NCI-H748 treated with DMSO at 0.1 percent for 48 hours (cell line): ENCODE measurements around the gene QKI.
"Not testable (repeated sequence)": the region's sequence is repeated elsewhere in the genome, so short reads cannot be mapped to it uniquely, and the experiment has no call there.

ENCODE experiments used
- DNase-seq: peaks from one replicate; lab custom pipeline; 2025; lab: John Stamatoyannopoulos, UW

QKI gene

DNA sequence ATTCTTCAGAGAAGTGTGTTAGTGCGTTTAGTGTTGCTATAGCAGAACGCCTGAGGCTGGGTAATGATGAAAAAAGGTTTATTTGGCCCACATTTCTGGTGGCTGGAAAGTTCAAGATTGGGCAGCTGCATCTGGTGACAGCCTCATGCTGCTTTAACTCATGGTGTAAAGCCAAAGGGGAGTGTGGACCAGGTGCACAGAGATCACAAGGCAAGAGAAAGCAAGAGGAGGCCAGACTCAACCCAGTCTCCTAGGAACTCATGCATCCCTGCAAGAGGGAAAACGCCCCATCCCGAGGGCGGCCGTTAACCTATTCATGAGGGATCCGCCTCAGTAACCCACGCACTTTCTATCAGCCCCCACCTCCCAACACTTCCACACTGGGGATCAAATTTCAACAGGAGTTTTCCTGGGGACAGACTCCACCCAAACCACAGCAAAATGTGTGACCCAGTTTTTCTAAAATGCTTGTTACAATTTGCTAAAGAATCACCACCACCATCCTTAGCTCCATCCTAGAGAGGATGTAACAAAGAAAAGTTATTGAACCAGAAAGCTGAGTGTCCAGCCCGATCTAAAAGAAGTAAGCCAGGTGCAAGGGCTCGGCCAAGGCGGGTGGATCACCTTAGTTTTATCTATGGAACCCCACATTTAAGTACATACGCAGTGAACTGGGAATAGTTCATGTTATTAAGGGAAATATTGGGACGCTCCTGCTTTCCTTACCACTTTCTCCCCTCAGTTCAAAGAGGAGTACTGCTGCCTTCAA is 164.8 kb downstream of the QKI start:
- DNase-seq: peak; percentile 18

DNA sequence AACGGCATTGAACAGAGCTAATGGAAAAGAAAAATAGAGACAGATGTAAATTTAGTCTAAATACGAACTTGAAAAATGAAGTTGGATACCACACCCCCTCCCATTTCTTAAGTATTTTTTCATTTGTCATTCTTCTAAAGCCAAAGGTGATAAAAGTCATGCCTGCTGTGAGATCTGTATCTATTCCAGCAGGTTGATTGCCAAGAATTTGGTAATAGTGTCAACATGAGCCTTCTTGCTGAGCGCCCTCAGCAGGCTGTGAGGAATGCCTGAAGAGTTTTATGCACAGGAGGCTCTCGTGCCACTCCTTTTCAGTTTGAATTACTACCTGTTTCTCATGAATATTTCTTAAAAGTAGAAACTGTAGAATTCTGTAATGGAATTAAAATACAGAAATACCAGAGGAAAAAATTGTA is 165.4 kb downstream of the QKI start:
- no peak for DNase-seq

DNA sequence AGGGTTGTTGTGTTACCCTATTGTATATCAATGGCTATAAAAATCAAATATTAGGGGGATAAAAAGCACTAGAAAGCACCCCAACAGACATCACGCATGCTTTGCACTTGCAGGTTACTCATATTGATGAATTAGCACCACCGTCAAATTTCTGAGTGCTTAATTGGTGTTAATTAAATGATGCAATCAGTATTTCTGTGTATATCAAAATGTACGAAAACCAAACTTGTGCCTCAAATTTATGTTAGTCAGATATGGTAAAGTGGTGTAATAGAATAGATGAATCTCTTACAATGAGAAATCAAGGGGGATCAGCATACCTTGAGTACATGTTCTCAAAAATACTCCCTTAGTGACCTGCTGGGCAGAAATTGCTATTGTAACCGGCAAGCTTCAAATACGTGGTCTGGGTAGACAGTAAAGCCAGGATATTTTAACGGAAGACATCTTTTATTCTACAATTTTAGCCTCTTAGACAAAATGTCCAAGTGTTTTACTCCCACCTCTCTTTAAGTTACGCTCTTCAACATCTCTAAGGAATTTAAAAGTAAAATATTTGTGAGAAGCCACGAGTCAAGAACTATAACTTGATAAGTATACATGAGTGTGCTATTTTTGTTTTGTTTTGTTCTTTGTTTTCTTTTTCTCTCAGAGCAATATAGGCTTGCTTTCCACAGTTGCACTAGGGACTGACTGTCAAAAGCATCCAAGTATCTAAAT is 166.0 kb downstream of the QKI start:
- DNase-seq: no peak

DNA sequence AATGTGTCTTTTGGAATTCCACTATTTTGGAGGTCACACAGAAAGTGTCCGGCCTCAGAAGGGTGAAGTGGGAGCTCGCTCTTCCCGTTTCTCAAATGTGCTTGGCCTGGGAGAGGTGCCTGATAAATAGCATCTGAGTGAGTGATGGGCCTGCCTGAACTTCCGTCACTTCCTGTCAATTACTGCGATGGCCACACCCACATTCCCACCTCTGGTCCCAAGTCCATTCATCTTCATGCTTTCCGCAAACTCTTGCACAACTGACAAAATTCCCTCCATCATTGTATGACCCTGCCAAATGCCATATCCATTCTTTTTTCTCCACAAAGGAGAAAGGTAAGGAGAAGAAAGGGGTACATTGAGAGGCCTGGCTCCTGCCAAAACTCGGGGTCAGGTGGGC is 169.0 kb downstream of the QKI start:
- DNase-seq: no peak

DNA sequence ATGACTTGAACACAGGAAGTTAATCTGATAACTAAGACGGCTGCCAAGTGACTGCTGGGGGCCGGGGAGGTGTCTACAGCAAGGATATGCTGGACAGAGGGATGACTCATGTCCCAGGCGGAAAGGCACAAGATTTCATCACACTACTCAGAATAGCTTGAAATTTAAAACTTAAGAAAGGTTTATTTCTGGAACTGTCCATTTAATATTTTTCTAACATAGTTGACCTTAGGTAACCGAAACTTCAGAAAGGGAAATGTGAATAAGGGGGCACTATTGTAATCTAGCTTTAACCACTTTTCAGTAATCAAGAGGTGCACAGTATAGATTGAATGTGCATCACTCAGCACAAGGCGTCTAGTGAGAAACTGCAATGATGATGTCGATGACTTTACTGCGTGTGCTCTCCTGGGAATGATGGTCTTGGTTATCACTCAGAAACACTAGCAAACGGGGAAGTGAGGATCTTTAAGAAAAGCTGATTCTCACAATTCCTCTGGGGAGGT is 171.5 kb downstream of the QKI start:
- no peak for DNase-seq

DNA sequence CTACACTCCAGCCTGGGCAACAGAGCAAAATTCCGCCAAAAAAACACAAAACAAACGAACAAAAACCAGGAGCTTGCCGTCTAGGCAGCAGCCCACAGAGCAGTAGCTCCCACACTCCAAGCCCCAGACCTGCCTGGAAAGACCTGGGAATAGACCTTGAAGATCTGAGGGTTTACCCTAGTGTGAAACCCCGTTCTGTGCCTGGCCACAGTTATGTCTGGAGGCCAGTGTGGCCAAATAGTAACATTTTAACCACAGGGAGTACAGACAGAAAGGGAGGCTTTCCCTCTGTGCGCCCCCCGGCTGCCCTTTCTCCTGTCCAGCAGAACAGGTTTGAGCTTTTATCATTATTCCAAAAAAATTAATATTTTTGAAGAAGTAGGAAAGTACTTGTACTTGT is 172.4 kb downstream of the QKI start:
- DNase-seq: no peak

DNA sequence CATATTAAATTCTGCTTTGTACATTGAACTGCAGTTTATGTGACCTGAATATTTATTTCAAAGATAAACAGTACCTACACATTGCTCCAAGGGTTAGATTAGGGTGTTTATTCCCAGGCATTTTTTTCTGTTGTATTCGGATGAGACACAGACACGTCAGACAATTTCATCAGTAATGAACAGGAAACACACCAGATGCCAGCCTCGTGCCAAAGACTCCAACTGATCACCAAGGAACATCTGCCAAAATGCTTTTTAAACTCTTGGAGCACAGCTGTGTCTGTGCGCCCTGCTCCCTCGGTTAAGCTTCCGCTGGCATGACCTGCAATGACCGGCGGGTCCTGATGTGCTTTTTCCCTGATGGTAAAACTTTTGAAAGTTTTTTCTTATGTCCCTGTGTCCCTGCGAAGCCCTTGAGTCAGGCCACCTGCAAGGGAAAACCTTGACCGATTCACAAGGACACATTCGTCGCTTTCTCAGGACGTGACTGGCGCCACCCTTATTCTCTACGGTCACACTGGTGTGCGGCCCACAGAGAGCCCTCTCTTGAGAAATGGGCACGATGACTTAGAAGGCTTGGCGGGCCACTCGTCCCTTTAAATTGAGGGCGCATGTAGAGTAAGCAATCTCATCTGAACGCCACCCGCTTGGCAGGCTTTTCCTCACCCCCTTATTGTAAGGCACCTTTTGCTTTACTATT is 173.9 kb downstream of the QKI start:
- no peak for DNase-seq

DNA sequence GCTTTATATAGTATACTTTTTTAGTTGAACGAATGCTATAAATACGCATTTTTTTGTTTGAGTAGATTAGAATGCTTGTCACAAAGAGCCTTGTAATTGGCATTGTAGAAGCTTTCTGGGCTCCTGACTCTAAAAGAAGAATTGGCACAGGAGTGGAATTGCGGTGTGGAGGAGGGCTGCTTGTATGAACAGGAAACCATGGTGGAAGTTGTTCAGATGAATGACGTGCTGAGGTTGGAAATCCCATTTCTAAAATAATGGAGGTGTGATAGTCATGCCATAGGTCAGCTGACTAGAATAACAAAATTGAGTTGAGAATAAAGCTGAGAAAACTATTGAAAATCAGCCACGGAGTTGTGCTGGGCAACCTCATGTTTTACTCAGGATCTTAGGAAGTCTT is 174.9 kb downstream of the QKI start:
- no peak for DNase-seq

DNA sequence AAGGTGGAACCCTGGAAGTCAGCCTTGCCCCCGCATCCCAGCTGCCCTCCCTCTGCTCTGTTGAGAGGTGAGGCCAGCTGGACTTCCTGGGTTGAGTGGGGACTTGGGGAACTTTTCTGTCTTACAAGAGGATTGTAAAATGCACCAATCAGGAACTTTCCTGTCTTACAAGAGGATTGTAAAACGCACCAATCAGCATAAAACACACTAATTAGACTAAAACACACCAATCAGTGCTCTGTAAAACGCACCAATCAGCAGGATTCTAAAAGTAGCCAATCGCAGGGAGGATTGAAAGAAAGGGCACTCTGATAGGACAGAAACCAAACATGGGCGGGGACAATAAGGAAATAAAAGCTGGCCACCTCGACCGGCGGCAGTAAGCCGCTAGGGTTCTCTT is 175.6 kb downstream of the QKI start:
- DNase-seq: not testable (repeated sequence)

DNA sequence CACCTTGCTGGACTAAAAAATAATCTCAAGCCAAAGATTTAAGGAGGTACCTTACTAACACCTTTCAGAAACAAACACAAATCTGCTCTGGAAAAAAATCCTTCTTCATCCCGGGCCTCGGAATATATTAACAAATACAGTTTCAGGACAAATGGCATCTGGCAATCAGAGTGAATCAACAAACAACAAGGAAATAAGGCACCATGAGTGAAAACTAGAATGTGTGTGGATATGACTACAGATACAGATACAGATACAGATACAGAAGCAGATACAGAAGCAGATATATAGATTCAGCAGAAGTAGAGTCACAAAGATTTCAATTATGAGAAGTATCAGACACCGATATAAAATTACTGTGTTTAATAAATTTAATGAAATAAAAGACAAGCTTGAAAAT is 178.4 kb downstream of the QKI start:
- no peak for DNase-seq

DNA sequence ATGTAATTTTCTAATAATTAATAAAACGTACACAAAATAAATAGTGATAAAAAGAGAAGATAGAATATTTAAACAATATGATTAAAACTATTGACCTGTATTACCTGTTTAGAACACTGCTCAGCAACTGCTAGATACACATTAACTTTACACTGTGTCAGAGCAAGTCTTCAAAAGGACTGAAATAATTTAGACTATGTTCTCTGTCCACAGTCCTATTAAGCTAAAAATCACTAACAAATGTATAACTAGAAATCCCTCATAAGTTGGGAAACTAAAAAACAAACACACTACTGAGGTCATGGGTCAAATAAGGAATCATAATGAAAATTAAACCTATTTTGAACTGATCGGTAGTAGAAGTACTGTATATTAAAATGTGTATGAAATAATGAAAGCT is 181.7 kb downstream of the QKI start:
- DNase-seq: no peak

DNA sequence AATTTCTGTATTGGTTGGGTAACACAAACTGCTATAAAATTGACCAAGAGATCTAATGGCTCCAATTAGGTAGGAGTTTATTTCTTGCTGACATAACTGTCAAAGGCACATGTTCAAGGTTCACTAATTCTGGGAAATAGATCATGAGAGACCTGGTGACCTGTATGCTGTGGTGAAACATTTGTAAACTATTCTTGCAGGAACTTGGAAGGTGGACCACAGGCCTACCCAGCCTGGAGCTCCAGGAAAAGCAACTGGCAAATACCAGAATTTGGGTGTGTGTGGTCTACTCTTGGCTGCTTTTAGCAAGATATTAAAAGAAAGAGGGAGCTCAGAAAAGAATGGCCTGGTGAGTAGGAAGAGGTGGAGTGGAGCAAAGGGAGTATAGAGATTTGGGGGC is 184.6 kb downstream of the QKI start:
- no peak for DNase-seq

DNA sequence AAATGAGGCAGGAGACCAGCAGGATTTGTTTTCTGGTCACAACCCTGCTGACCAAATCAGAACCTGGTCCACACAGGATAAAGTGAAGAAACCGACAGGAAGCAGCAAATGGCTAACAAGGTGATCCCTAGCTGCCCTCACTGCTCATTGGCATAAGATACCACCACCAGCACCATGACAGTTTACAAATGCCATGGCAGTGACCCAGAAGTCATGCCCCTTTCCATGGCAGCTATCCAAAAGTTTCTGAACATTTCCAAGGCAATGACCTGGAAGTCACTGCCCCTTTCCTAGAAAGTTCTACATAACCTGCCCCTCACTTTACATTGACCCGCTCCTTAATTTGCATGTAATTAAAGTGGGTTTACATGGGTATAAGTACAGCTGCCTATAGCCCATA is 185.2 kb downstream of the QKI start:
- no peak for DNase-seq

DNA sequence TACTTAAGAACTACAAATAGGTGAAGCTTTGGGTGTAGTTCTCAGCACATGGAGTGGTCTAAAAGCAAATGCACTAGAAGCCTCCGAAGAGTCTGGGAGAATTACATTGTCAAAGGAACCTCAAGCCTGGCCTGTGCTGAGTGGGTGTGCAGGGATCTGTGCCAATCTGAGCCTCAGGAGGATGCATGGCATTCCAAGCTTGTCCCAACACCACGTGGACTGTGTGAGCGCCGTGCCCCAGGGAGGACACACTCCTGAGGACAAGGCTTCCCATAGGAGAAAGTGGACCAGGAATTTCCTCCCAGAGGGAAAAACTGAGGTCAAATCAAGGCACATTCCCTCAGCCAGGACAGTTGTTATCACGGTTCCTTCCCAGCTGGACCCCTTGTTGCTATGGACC is 185.8 kb downstream of the QKI start:
- DNase-seq: no peak

DNA sequence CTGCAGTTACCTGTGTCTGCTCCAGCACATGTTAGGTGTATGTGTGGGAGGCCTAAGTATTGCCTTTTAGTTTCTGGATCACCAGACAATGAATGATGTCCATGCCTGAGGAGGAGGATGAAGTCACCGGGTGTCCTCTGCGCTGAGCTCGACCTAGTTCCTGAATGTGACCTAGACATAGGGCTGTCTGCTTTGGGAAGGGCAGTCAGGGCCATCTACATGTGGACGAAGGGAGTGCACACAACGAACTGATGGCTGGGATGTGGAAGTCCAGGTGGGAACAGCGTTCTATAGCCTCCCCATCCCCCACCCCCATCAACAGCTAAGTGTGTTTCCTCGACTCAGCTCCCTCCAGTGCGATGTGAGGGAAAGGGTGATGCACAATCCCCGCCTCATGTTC is 186.3 kb downstream of the QKI start:
- DNase-seq: no peak

DNA sequence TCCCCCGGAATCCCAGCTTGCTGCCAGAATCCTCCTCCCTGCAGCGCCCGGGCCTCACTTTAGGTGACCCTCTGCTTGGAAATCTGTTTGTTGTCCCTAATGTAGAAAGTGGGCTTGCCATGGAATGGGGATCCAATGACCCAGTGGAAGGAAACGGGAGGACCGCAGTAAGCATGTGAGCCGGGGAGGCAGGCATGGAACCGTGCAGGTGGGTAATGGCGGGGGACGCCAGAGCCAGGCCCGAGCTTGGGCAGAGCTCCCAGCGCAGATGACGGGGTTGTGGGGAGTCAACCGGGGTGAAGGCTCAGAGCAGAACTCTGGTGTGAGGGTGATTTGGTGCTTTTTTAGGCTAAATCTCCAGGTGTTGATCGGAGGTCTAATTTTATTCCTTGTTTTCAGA is 188.3 kb downstream of the QKI start:
- DNase-seq: no peak

DNA sequence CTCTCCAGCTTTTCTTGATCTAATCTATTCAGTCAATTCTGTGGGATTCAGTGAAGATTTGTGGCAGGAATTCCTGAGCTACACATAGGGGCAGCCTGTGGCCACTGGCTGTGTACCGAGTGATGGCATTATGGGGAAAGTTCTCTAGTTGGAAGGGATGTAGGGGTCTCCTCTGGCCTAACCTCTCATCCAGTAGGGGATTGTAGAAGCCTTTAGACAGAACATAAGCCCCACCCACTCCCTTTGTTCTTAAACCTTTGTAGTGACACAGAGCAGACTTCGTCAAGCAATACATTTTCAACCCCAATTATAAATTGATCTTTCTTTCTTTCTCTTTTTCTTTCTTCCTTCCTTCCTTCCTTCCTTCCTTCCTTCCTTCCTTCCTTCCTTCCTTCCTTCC is 188.9 kb downstream of the QKI start:
- no peak for DNase-seq

DNA sequence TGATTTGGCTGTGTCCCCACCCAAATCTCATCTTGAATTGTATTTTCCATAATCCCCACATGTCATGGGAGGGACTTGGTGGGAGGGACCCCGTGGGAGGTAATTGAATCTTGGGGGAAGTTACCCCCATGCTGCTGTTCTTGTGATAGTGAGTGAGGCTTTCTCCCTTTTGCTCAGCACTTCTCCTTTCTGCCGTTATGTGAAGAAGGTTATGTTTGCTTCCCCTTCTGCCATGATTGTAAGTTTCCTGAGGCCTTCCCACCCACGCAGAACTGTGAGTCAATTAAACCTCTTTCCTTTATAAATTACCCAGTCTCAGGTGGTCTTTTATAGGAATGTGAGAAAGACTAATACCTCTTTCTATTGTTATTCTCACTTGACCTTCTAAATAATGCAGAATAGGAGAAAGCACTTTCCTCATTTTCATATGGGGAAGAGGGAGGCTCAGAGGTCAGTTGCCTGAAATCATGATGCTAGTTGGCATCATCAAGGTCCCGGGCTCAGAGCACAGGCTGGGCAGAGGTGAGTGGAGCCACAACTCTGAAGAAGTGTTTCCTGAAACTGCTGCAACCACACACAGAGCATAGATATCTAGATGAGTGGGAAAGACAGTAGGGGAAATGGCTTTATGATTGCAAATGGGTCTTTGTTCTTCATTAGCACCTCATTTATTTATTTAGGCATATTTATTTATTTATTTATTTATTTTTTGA is 191.0 kb downstream of the QKI start:
- no peak for DNase-seq

DNA sequence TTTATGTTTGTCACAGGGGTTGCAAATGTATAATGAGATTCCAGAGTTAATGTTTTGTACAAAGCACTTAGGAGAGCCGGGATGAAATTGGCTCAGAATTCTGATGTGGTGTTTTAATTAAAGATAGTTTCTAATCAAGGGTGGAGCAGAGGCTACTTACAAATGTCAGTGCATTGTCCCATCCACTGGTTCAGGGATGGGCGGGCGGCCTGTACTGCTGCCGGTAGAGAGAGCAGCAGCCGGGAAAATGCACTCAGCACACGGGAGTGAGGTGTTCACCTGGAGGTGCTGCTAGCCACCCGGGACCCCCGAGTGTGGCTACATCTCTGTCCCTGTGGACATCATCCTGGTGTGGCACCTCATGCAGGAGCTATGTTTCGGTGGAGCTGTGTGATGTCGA is 193.3 kb downstream of the QKI start:
- DNase-seq: no peak

DNA sequence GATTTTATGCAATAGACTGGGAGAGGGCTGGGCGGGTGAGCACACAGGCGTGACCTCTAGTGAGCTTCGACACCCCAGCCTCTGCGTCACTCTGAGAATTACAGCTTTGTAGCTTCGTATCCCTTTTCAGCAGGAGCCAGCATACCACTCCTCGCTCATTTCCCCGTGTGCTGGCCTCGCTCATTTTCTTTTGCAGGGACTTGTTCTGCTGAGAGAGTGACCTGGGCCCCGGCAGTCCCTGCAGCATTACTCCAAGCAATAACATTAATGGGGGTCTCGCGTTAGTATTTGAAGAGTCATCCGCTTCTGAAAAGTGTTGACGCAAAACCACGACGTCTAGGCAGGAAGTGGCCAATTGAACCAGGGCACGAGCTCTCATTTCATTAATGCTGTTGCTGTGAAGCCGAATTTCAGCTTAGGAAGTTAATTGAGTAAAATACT is 193.7 kb downstream of the QKI start:
- no peak for DNase-seq

DNA sequence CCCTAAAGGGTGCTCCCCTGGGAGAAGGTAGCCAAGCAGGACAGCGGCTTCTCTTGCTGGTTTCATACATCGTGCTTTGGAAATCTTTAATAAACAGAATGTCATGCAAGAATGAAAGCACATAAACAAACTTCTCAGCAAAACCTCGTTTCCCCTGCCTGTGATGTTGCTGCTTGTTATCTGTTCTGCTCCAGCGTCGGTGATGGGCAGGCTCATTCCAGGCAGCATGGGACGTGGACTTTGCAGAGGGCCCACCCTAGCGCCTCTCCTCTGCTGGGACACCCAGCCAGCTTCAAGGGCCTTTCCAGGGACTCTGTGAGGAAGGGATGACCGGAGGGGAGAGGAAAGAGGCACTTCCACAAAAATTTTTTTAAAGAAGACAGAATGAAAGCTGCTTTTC is 197.7 kb downstream of the QKI start:
- DNase-seq: no peak

DNA sequence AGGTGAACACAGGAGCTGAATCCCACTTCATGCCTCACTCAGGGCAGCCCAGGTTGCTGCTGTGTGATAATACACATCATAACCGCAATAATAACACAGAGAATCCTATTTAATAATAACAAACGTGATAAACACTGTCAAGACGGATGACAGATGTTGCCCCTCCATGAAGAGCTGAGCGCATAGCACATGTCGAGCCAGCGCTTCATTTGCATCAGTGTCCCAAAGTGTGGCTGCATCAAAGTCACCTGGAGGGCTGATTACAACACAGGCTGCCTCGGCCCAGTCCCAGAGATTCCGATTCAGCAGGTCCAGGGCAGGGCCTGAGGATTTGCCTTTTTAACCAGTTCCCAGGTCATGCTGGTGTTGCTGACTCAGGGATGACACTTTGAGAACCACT is 198.5 kb downstream of the QKI start:
- DNase-seq: no peak
